MM.1S (cell line): ENCODE results near the gene PTPRN2.

ENCODE experiments used
- CTCF ChIP-seq: fragments of 300-600 bp; sonication (generic); IDR thresholded peaks from 2 replicates; pipeline ENCODE4 v1.5.1; 2016; ENCODE audit warnings: antibody characterized with exemption, low read length, mixed read lengths
- EZH2phosphoT487 ChIP-seq: fragments of 300-600 bp; sonication (generic); IDR thresholded peaks from 2 replicates; pipeline ENCODE4 v1.6.1; 2018; ENCODE audit warnings: antibody characterized with exemption, low read length

- TF ChIP-seq CTCF (no peak), EZH2phosphoT487 (no peak)
Measured at GRCh38 chr7:158536871-158537515, 50.6 kb downstream of the PTPRN2 start.
